Measurements from ENCODE around the gene SULT2B1.

SULT2B1 gene

DNA sequence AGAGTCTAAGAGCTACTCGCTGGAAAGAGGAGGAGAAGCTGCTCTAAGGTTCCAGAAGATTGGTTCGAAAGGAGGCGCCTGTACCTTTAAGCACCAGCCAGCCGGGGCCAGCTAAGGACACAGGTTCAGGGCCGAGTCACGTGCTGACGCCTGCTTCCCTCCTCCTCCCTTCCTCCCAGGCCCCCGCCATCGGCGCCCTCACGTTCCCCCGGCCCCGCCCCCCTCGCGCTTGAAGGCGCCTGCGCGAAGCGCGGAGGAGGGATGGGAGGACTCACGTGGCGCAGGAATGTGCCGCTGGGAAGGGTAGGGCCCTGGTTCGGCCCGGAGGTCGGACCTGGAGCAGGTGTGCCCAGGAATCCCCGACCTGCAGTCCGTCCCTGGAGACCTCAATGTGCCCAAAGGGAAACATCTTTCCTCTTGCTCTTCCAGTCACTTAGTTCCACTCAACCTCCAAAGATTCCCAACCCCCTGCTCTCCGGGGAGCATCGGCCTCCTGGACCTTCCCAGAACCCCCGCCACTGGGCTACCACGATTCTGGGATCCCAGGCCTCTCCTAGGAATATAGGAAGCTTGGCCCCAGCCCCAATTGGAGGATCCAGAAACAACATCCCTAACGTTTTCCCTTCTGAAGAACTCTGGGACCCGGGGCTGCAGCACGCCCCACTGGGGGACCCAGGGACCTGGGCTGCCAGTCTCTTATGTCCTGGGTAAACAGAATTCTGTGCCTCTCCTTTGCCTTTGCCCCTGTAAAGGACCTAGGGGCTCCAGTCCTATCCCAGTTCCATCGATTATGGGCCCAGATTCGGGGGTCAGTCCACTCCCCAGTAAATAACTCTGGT lies 82.7 kb downstream of the SULT2B1 start:
- peak; percentile 95 for DNase-seq (ENCODE audit: low read depth)

- DNase-seq (ENCODE audit: low read depth): no peak
Measured at GRCh38 chr19:48635263-48635965, 83.4 kb downstream of the SULT2B1 start.

GRCh38 chr19:48635966-48636858 lies 84.2 kb downstream of the SULT2B1 start:
- no peak for DNase-seq (ENCODE audit: low read depth)

DNA sequence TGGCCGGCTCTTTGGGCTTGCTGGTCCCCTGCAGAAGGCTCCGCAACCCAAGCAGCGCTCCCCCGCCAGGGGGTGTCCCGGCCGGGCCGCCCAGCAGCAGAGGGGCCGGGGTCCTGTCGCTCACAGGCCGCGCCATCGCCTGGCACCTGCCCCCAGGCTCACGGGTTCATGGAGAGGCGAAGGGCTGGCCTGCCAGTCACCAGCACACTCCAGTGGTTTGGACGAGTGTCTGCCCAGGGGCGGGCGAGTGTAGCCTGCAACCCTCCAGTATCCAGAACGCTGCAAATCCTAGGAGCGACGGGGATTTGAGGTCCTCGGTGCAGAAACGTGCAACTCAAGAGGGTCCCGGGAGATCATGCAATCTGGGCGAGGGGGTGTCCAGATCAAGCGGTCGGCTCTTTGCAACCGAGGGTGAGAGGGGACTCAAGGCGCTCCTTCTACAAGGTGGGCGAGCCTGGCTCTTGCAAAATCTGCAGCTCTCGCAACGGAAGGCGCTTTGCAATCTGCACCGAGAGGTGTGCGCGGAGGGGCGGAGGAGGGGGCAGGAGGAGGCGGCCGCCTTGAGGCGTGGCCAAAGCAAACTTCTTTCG lies 85.0 kb downstream of the SULT2B1 start, which contains the start of gene DBP:
Gene DBP, minus strand, starts transcription at position 521 of the 590 bp plus-strand sequence. Its CDS starts 385 bp downstream, at position 136.
- no peak for DNase-seq (ENCODE audit: low read depth)

DNA sequence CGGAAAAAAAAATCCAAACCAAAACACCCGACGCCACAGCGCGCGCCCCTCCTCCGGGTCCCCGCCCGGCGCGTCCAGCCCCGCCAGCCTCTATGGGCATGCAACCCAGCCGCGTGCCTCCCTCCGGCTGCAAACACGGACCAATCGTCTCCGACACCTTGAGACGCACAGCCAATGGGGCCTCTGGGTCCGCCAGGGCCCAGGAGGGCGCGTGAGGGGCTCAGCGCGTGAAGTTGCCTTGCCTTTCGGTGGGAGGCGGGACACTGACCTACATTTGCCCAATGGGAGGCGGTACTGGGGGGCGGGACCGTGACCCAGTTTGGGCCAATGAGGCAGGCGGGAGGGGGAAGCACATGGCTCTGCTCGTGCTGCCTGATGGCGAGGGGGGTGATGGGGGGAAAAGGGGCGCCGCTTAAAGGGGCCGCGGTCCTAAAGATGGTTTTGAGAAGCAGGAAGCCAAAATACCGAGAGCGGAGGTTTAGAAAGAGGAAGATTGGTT lies 85.5 kb downstream of the SULT2B1 start:
- peak; percentile 98 for DNase-seq (ENCODE audit: low read depth)

DNA sequence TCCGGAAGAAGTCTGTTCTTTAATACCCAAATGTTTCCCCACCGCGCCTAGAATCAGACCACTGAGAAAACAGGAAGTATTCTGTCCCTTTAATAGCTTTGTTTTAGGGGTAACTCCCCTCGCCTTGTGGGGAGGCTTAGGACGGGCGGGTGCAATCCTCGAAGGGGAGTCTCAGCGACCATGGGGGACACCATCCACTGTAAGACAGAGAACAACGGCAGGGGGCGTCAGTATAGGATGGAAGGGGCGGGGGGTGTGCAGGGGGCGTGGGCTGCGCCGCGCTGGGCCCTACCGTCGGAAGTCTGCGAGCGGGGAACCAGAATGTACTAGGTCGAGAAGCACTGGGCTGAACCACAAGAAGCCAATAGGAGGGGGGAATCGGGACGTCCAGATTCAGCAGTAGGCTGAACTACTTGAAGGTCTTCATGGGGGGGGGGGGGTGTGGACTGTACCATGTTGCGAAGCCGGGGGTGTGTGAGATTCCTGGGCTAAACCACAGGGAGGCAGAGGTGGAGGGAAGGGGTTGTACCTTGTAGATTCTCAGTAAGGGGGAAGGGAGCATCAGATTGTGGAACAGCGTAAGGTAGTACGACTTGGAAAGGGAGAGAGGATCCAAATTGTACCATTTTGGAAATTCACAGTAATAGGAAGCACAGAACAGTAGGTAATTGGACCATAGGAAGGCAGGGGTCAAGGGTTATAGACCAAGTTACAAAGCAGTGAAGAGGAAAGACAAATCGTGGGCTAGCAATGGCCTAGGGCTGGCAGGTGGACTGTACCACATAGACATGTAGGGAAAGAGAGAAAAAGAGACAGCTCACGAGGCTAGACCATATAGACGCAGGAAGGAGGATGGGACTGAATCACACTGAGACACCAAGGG lies 86.2 kb downstream of the SULT2B1 start:
- peak; percentile 94 for DNase-seq (ENCODE audit: low read depth)

DNA sequence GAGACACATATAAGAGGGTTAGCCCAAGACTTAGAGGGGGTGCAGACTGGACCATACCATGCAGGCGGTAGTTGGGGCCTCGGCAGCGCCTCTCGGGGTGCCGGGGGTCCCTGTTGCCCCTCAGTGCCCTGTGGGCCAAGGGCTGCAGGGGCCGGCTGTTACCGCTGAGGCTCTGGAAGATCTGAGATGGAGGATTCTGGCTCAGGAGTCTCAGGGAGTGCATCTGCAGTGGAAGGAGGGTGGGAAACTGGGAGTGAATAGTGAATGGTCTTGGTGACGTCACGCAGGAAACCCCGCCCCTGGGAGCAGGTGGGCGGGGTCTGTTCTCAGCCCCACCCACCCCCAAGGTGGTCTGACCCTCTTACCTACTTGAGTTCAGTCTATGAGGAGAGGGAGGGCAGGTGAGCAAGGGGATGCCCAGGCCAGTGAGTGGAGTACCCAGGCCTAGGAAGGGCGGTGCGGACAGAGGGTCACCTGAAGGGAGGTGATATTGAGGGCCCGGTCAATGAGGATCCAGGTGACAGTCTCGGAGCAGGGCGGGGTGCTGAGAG lies 86.9 kb downstream of the SULT2B1 start:
- DNase-seq (ENCODE audit: low read depth): no peak

DNA sequence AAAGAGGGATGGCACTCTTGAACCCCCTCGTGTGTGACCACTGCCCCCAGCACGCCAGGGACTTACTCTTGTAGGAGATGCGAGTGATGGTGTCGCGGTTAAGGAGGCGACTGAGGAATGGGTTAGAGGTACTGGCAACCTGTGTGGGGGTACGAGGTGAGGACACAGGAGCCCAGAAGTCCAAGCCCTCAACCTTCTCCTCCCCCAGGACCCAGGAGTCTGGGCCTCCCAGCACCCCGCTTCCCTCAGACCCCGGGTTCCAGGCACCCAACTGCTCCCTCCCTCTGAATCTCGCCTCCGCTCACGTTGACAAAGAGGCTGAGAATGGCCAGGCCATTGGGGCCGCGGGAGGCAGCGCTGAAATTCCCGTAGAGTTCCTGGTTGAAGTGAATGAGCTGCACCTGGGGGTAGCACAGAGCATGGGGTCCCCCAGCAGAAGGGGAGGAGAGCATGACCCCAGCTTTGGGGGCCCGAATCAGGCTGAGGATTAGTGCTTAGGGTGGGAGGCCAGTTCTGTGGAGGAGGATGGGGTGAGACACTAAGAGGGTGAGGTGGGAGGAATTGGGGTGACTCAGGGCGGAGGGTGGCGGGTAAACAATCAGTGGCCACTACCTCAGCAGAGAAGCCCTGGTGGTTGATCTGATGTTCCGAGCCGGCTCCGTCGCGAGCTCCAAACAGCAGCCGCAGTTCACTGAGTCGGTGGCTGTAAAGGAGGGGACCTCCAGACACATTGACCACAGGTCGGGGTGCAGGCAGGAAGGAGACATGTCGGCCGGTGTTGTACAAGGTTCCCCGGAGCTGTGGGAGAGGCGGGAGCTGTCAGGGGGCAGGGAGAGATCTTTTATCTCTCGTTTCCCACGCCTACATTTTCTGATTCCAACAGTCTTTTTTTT lies 87.8 kb downstream of the SULT2B1 start:
- no peak for DNase-seq (ENCODE audit: low read depth)

GRCh38 chr19:48641850-48642249 lies 89.9 kb downstream of the SULT2B1 start:
- DNase-seq (ENCODE audit: low read depth): no peak

- DNase-seq (ENCODE audit: low read depth): no peak
Measured at GRCh38 chr19:48642862-48643261, 90.9 kb downstream of the SULT2B1 start.

- DNase-seq (ENCODE audit: low read depth): no peak
Measured at GRCh38 chr19:48644355-48644754, 92.4 kb downstream of the SULT2B1 start.

DNA sequence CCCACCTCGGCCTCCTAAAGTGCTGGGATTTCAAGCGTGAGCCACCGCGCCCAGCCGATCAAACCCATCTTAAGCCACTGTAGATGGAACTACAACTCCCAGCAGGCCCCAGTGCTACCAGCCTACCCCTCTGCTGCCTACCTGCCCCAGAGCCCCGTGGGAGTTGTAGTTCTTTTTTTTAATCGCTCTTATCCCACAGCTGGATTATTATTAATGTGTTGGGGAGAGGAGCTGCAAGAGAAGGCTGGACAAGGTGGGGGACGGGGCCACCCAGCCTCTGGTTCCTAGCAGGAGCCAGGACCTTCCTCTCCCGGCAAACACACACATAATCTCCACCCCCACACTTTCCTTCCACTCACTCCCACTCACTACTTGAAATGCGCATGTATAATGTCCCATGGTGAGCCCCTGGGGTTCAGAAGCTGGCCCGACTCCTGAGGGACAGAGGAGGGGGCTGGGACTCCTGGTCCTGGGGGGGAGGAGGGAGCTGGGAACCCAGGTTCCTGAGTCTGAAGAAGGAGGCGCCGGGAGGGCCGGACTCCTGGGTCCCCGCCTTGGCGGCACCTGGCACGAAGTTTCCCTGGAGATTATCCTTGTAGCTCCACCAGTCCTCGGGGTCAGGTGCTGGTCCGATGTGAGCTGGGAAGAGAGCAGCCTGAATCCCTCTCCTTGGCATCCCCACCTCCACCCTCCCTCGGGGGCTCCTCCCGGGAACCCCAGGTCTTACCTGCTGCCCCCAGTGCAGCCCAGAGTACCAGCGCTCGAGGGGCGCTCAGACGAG lies 93.1 kb downstream of the SULT2B1 start:
- peak; percentile 57 for DNase-seq (ENCODE audit: low read depth)

- DNase-seq (ENCODE audit: low read depth): no peak
Measured at GRCh38 chr19:48645620-48646000, 93.6 kb downstream of the SULT2B1 start.

DNA sequence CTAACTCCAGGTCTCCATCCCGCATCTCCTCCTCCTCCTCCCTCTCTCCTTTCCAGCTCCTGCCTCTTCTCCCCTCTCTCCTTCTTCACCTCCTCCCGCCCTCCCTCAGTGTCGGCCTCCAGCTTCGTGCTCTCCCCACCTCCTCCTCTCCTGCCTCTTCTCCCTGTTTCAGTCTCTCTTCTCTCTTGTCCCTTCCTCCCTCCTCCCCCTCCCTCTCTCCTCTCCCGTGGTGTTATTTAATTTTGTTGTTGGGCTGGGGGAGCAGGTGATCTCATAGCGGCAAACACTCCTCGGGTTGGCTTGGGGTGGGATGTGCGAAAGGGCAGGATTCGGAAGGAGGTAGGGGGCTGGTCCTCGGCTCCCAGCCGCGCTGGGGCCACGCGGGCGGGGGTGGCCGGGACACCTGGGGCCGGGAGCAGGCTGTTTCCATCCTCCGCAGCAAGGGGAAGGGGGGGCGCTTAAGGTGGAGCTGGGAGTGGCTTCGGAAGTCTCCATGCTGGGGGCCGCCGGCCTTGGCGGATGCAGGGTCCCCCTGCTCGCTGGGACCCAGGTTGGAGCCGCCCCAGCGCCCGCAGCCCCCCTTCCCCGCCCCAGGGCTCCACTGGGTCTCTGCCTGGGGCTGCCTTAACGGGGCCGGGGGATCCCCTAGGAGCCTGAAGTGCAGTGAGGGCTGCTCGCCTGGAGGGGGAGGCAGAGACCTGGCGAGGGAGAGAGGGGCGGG lies 94.2 kb downstream of the SULT2B1 start, which contains the start of gene CA11:
Gene CA11, minus strand, starts transcription at position 187 of the 721 bp plus-strand sequence. CDS start 555 bp downstream, outside the sequence.
- no peak for DNase-seq (ENCODE audit: low read depth)

- DNase-seq (ENCODE audit: low read depth): peak; percentile 55
Measured at GRCh38 chr19:48646722-48647216, 94.8 kb downstream of the SULT2B1 start.

DNA sequence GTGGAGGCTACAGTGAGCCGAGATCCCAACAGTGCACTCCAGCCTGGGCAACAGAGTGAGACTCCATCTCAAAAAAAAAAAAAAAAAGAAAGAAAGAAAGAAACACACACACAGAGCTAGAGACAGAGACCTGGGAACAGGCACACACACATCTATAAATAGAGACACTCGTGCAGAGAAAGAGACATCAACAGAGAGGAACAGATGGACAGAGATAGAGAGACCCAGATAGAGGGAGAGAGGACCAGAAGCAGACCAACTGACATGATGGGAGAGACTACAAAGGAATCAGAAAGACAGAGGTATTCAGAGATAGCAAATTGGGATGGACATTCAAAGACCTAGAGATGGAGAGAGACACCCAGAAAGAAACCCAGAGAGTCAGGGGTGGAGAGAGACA lies 96.2 kb downstream of the SULT2B1 start:
- DNase-seq (ENCODE audit: low read depth): no peak
